Muscle of arm (tissue), 12 donors: ENCODE results near the gene BACE1-AS. TPM values are rescaled to one million over a fixed set of nuclear protein-coding genes. Genes with fewer than 3 reads are reported as not detected.
A peak's percentile ranks its signal among the peaks of the same experiment; 100 is the strongest.
"Not testable (repeated sequence)": the region's sequence is repeated elsewhere in the genome, so short reads cannot be mapped to it uniquely, and the experiment has no call there.

Experiments used
- DNase-seq: peaks from one replicate; pipeline ENCODE4 v3.0.0-alpha.2; 2013
- polyA plus RNA-seq, 12 donors: library from polyadenylated mRNA; unstranded; fragments of 120-200 nt; gene quantifications; one replicate each; pipeline ENCODE4 v1.2.1, GENCODE V29; 2013; ENCODE audit not compliant: insufficient read length in 12 of 12

BACE1-AS gene
- polyA plus RNA-seq, 12 donors, result 10.4 to 20.1 (median 14.3) TPM; not detected in 1

DNA sequence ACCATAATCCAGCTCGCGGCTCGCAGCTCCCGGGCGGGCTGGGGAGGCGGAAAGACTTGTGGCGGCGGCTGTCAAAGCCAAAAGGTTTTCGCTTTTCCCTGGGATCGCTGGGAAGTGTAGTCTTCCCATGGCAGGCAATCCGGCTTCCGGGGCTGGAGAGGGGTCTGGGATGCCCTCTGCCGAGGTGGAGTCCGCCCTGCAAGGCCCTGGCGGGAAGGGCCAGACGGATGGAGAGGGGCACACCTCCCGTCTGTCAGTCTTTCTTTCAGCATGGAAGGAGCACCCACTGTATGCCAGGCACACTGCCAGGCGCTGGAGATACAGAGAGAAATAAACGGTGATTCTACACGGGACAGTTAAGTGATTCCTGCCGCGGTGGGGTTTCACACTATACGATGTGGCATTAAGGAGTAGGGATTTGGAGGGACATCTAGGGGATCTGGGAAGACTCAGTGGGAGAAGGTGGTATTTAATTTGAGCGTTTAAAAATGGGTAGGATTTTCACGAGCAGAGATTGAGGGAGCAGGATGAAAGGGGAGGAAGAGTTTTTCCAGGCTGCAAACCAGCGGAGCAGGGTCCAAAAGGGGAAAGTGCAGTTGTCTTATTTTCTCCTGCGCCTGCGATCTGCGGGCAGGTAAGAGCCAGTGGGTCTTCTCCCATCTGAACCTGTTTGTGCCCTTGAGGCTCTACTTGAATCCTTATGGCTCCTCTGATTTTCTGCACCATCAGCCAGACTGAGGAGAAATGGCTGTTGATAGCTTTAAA, 25.2 kb downstream of the BACE1-AS start, which contains the start of gene BACE1:
Gene BACE1 (minus strand): TSS at position 60 of the 765 bp plus-strand sequence. CDS start 461 bp downstream, outside the sequence.
- peak; percentile 89 for DNase-seq

DNA sequence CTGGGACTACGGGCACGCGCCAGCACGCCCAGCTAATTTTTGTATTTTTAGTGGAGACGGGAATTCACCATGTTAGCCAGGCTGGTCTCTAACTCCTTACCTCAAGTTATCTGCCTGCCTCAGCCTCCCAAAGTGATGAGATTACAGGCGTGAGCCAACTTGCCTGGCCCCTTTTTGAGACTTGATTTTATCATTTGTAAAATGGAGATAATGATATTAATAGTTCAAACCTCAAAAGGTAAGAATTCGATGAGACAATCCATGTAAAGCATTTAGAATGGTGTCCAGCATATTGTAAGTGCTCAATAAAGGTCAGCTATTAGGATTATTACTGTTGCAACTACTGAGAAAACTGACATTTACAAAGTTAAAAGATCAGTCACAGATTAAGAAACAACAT, 27.6 kb downstream of the BACE1-AS start:
- DNase-seq, result no peak

DNA sequence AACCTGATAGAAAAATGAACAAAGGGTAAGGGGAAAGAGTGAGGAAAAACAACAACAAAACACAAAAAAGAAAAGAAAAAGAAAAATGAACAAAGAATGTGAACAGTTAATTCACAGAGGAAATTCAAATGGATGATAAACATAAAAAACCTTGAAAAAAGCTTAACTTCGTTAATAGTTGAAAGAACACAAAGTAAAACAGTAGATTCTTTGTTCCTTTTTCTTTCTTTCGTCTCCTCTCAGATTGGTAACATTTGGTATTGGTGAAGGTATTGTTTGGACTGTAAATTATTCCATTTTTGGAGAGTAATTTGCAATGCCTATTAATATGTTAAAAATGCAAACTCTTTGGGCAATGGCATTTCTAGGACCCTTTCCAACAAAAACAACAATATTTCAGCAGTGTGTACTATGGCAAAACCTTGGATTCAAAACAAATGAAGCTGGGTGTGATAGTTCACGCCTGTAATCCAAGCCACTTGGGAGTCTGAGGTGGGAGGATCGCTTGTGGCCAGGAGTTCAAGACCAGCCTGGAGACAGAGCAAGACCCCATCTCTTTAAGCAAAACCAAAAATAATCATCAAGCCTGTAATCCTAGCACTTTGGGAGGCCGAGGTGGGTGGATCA, 28.2 kb downstream of the BACE1-AS start:
- DNase-seq, result no peak

DNA sequence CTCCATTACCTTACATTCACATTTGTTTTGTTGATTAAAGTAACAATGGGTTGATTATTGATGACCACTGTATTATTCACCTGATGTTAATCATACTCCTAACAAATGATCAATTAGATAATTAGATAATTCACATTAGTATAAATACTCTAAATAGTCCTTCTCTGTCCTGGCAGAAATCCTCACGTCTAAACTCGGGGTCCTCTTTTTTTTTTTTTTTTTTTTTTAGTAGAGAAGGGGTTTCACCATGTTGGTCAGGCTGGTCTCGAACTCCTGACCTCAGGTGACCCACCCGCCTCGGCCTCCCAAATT, 36.1 kb downstream of the BACE1-AS start:
- not testable (repeated sequence) for DNase-seq

DNA sequence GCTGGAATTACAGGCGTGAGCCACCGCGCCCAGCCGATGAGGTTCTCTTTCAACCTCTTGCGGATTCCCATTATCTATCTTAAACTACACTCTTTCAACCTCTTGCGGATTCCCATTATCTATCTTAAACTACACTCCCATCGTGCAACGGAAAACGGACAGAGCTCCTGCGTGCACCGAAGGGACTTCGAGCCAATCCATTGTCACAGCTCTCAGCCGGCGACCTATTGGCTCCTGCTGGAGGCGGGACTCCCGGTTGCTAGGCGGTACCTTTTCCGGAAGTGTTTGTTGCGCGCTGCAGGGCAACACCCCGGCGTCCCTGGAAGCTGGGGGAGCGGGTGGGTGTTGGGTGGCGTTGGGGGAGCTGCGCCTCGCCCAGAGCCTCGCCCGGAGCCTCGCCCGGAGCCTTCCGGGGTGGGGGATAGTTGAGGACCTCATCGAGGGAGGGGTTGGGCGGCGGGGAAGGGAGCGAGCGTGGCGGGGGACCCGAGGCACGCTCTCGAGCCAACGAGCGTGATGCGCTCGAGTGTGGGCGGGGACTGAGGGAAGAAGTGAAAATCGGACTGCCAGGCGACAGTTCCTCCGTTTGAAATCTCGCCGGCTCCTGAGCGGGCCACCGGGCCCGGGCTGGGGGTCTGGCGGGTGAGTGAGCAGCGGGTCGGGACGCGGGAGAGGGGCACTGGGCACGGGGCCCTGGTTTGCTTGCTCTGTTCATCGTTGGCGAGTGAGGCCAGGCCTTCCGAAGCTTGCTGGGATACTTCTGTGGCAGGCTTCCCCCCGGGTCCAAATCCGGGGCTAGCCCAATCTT, 36.6 kb downstream of the BACE1-AS start, which contains the start of gene CEP164:
Gene CEP164 (plus strand): TSS at position 288 of the 808 bp plus-strand sequence. CDS start 10,733 bp downstream, outside the sequence.
- DNase-seq, result peak; percentile 96

DNA sequence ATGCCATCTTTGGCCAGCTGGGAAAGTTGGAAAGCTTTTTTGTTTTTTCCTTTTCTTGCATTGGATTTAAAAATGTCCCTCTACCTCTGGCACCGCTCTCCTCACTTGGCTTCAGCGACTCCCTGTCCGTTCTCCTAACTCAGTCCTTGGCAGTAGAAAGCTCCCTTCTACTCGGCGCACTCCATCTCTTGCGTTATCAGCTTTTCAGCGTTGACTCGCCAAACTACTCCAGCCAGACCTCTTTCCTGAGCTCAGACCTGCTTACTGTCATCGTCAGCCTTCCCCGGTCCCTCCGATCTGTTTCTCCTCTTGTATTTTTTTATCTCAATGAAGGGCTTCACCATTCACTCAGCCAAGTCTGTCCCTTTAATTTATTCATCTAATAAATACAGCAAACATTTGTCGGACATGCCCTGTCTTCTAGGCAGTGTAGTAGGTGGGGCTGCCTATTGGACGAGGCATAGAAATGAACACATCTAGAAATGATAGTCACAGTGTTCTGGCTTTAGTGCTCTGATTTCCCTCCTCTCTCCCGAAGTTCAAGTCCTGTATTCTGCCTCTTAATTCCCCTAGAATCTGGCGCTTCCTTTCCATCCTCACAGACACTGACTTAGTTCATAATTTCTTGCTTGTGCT, 37.3 kb downstream of the BACE1-AS start:
- DNase-seq, result no peak

DNA sequence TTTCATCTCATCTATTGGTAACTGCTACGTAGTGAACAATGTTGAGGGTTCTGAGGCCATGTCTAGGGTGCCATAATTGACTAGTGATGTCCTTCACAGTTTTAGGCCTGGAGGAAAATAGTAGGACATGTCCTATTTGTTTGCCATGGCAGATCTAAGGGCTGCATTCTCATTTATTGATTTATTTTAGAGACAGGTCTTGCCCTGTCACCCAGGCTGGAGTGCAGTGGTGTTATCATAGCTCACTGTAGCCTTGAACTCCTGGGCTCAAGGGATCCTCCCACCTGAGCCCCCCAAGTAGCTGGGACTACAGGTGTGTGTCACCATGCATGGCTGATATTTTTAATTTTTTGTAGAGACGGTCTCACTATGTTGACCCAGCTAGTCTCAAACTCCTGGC, 41.7 kb downstream of the BACE1-AS start:
- DNase-seq, result no peak

DNA sequence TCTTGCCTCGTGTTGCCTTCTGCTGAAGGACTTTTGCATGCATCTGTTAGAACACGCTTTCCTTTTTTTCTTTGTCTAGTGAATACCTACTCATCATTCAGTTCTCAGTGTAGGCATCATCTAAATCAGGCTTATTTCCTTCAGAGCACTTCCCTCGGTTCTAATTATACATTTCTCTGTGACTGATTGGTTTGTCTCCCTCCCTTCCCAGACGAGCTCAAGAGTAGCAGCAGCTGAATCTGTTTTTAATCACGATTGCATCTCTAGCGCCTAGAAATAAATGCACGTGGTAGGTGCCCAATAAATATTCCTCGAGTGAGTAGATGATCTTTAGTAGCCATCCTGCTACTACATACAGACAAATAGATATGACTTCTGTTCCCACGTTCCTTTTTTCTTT, 42.8 kb downstream of the BACE1-AS start:
- no peak for DNase-seq

DNA sequence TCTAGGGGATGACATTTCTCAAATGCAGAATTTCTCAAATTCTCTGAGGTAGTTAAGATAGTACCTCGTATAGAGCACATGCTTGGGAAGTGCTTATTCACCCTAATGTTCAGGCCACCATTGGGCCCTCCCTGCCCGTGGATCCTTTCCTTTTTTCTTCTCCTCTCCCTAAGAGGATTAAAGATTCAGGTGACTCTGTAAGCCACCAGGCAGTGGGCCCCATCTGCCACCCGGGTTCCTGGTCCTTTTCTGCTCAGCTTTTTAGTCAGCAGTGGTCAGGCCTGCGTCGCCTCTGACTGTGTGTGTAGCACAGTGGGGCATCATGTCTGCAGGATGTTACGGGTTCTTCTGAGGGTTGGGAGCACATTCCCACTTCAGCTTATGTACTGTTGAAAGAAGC, 43.8 kb downstream of the BACE1-AS start:
- DNase-seq, result no peak

DNA sequence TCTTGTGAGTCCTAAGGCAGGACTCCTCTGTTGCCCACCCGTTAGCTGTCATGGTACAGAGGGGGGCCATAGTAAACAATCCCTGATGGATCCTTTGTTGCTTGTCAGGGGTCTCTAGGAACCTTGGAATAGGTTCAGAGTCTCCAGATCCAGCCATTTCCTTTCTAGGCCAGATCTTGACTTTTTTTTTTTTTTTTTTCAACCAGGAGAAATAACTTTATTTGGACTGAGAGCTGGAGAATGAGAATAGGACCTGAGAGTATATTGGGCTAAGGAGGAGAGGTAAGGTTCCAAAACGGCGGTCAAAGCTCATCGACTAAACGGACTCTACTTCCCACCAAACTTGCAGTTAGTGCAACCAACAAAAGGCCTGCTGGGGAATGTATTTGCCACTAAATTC, 44.3 kb downstream of the BACE1-AS start:
- no peak for DNase-seq

DNA sequence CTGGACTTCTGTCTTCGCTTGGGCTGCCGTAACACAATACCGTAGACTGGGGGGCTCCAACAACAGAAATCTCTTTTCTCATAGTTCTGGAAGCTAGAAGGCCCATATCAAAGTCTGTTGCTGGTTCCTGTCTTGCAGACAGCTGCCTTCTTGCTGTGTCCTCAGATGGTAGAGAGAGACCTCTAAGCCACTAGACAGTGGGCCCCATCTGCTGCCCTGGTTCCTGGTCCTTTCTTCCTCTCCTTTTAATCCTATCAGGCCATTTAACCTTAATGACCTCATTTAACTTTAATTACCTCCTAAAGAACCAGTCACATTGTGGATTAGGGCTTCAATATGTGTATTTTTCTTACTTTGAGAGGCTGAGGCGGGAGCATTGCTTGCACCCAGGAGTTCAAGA, 45.9 kb downstream of the BACE1-AS start:
- no peak for DNase-seq

Other genes starting within 250 kb of the BACE1-AS start
- 10 to 100 TPM in 11 of 12 donors, not detected in 1; 27.5 to 46.1 (median 38.5) TPM for gene SIK3, start 192.9 kb upstream of the BACE1-AS start, polyA plus RNA-seq
- gene PAFAH1B2, start 147.1 kb upstream of the BACE1-AS start, polyA plus RNA-seq, result 100 to 1,000 TPM in 1 of 12 donors, 10 to 100 TPM in 11; 45.3 to 201 (median 54.4) TPM
- 10 to 100 TPM in 11 of 12 donors, not detected in 1; 24.6 to 41.0 (median 36.3) TPM for gene SIDT2, start 112.6 kb upstream of the BACE1-AS start, polyA plus RNA-seq
- 100 to 1,000 TPM in 2 of 12 donors, 10 to 100 TPM in 9, not detected in 1; 65.6 to 358 (median 88.1) TPM for gene TAGLN, start 92.0 kb upstream of the BACE1-AS start, polyA plus RNA-seq
- gene PCSK7, start 59.3 kb upstream of the BACE1-AS start, polyA plus RNA-seq, result 10 to 100 TPM; 17.1 to 58.7 (median 27.3) TPM
- gene RNF214, start 58.7 kb upstream of the BACE1-AS start, polyA plus RNA-seq, result 10 to 100 TPM in 11 of 12 donors, not detected in 1; 16.7 to 28.8 (median 19.3) TPM
- gene BACE1, start 24.9 kb downstream of the BACE1-AS start, polyA plus RNA-seq, result 10 to 100 TPM in 11 of 12 donors, not detected in 1; 31.3 to 43.1 (median 38.6) TPM
- gene CEP164, start 36.5 kb downstream of the BACE1-AS start, polyA plus RNA-seq, result 10 to 100 TPM in 11 of 12 donors, not detected in 1; 10.9 to 29.2 (median 12.6) TPM